Dedifferentiated amniotic fluid mesenchymal stem cell (primary cell): Measurements from ENCODE around the gene BEGAIN.

Experiments used
- DNase-seq: peaks from one replicate; pipeline ENCODE4 v3.0.0-alpha.2; 2016; ENCODE audit errors: extremely low spot score

BEGAIN gene

GRCh38 chr14:100601064-100601463 is 13.8 kb upstream of the BEGAIN start:
- no peak for DNase-seq

- no peak for DNase-seq
Measured at GRCh38 chr14:100599981-100600380, 12.8 kb upstream of the BEGAIN start.

- no peak for DNase-seq
Measured at GRCh38 chr14:100594625-100594951, 7.4 kb upstream of the BEGAIN start.

GRCh38 chr14:100593751-100594624 is 6.8 kb upstream of the BEGAIN start:
- no peak for DNase-seq

GRCh38 chr14:100592972-100593371 is 5.8 kb upstream of the BEGAIN start:
- no peak for DNase-seq

GRCh38 chr14:100592461-100592891 is 5.3 kb upstream of the BEGAIN start:
- no peak for DNase-seq

- DNase-seq: no peak
Measured at GRCh38 chr14:100591453-100592371, 4.5 kb upstream of the BEGAIN start.

- DNase-seq: no peak
Measured at GRCh38 chr14:100590726-100591452, 3.7 kb upstream of the BEGAIN start.

- no peak for DNase-seq
Measured at GRCh38 chr14:100589760-100590469, 2.7 kb upstream of the BEGAIN start.

- no peak for DNase-seq
Measured at GRCh38 chr14:100589071-100589759, 2.0 kb upstream of the BEGAIN start.

GRCh38 chr14:100588671-100589070 is 1.5 kb upstream of the BEGAIN start:
- no peak for DNase-seq

GRCh38 chr14:100587763-100588411 is 670 bp upstream of the BEGAIN start:
- no peak for DNase-seq

- DNase-seq: no peak
Measured at GRCh38 chr14:100586403-100587085, 673 bp downstream of the BEGAIN start.

- no peak for DNase-seq
Measured at GRCh38 chr14:100586153-100586402, 1.1 kb downstream of the BEGAIN start.

- DNase-seq: no peak
Measured at GRCh38 chr14:100585448-100586152, 1.6 kb downstream of the BEGAIN start.

GRCh38 chr14:100584056-100585031 is 2.9 kb downstream of the BEGAIN start:
- DNase-seq: no peak

GRCh38 chr14:100583245-100583644 is 4.0 kb downstream of the BEGAIN start:
- no peak for DNase-seq

GRCh38 chr14:100582496-100583165 is 4.6 kb downstream of the BEGAIN start:
- DNase-seq: no peak
